ENCODE measurements around the gene PFAS. TPM values are rescaled to one million over a fixed set of nuclear protein-coding genes. Genes with fewer than 3 reads are reported as not detected.

The PFAS gene
- total RNA-seq, 1 donor from 2014 or later: 208 TPM

GRCh38 chr17:8314797-8315763 is 66.0 kb downstream of the PFAS start:
- peaks cover 11% of the 10 kb centered on the region for H3K27me3 Mint-ChIP-seq
- intact Hi-C loops (cut with micrococcal nuclease): no loop called here
- H3K4me3 Mint-ChIP-seq: no peak overlapping the region
- H3K4me1 Mint-ChIP-seq: no peaks in the 10 kb centered on the region
- no peak for DNase-seq
- H3K9me3 Mint-ChIP-seq: no peaks in the 10 kb centered on the region
- H3K27ac Mint-ChIP-seq: no peak overlapping the region
- H3K36me3 Mint-ChIP-seq (ENCODE audit: low read depth): no peaks in the 10 kb centered on the region

- Mint-ChIP-seq H3K36me3 (ENCODE audit: low read depth) (no peaks in the 10 kb centered on the region), H3K27ac (no peak overlapping the region), H3K4me3 (no peak overlapping the region), H3K27me3 (peaks cover 11% of the 10 kb centered on the region), H3K9me3 (no peaks in the 10 kb centered on the region), H3K4me1 (no peaks in the 10 kb centered on the region)
- intact Hi-C loops (cut with micrococcal nuclease): no loop called here
- no peak for DNase-seq
Measured at GRCh38 chr17:8315764-8316217, 66.7 kb downstream of the PFAS start.

DNA sequence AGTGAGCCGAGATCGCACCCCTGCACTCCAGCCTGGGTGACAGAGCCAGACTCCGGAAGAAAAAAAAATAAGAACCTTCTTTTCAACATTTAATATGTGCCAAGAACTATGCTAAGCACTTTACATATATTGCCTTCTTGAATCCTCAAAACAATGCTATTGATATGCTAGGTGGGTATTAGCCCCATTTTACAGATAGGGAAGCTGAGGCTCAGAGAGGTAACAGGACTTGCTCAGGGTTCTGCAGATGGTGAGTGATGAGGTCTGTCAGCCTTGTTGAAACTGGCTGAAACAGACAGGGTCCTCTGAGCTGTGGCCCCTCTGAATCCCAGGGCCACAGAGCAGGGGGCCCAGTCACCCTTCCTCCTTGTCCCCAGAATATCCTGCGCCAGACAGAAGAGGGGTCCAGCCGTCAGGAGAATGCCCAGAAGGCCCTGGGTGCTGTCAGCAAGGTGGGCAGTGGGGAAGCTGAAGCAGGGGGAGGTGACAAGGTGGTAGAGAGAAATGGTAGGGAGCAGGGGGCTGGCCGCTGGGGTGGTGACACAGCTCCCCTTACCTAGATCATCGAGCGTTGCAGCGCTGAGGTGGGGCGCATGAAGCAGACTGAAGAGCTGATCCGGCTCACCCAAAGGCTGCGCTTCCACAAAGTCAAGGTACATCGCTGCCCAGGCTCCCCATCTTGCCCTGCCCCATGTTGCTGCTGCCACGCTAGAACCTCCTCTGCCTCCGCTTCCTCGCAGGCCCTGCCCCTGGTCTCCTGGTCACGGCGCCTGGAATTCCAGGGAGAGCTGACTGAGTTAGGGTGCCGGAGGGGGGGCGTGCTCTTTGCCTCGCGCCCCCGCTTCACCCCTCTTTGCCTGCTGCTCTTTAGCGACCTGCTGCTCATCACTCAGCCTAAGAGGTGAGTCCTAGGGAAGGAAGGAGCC is 69.2 kb downstream of the PFAS start:
- Mint-ChIP-seq H3K4me1 (no peaks in the 10 kb centered on the region), H3K9me3 (no peaks in the 10 kb centered on the region), H3K27me3 (peaks cover 8% of the 10 kb centered on the region), H3K4me3 (no peak overlapping the region), H3K27ac (no peak overlapping the region), H3K36me3 (ENCODE audit: low read depth) (no peaks in the 10 kb centered on the region)
- no peak for DNase-seq
- intact Hi-C loops (cut with micrococcal nuclease): no loop called here

Other genes with a start within 250 kb of the PFAS start
- not detected in 2 replicates for gene GUCY2D, start 246.7 kb upstream of the PFAS start, total RNA-seq
- not detected in 2 replicates for gene ALOX15B, start 210.2 kb upstream of the PFAS start, total RNA-seq
- gene ALOX12B, start 161.6 kb upstream of the PFAS start, total RNA-seq: 0.77 and 0.88 TPM in 2 replicates
- not detected in 2 replicates for gene ALOXE3, start 130.8 kb upstream of the PFAS start, total RNA-seq
- gene HES7, start 125.2 kb upstream of the PFAS start, total RNA-seq: 1.5 and 2.1 TPM in 2 replicates
- 39.4 and 41.7 TPM in 2 replicates for gene PER1, start 96.9 kb upstream of the PFAS start, total RNA-seq
- 45.1 and 49.6 TPM in 2 replicates for gene VAMP2, start 86.3 kb upstream of the PFAS start, total RNA-seq
- gene TMEM107, start 72.9 kb upstream of the PFAS start, total RNA-seq: 20.9 and 21.4 TPM in 2 replicates
- 4.7 and 5.7 TPM in 2 replicates for gene BORCS6, start 59.1 kb upstream of the PFAS start, total RNA-seq
- gene AURKB, start 38.7 kb upstream of the PFAS start, total RNA-seq: 92.3 and 101 TPM in 2 replicates
- gene CTC1, start 1.2 kb upstream of the PFAS start, total RNA-seq: 75.0 and 78.7 TPM in 2 replicates
- gene RANGRF, start 39.4 kb downstream of the PFAS start, total RNA-seq: 57.5 and 66.3 TPM in 2 replicates
- 5.4 and 6.8 TPM in 2 replicates for gene SLC25A35, start 46.1 kb downstream of the PFAS start, total RNA-seq
- not detected in 2 replicates for gene ARHGEF15, start 61.0 kb downstream of the PFAS start, total RNA-seq
- not detected in 2 replicates for gene ODF4, start 90.6 kb downstream of the PFAS start, total RNA-seq
- 2,460 and 2,469 TPM in 2 replicates for gene RPL26, start 133.9 kb downstream of the PFAS start, total RNA-seq
- not detected in 2 replicates for gene RNF222, start 148.5 kb downstream of the PFAS start, total RNA-seq
- gene NDEL1, start 186.6 kb downstream of the PFAS start, total RNA-seq: 72.8 and 74.3 TPM in 2 replicates